A549 (cell line): ENCODE results near the gene RAB4B.

Source experiments
- HDAC2 ChIP-seq: fragments of 200-600 bp; sonication (generic); IDR thresholded peaks from 2 replicates; pipeline ENCODE4 v1.6.1; 2016
- POLR2A ChIP-seq: IDR thresholded peaks from 2 replicates; pipeline ENCODE4 v1.6.1; 2012; ENCODE audit warnings: mild to moderate bottlenecking, low read length
- RARB ChIP-seq: fragments of 250-450 bp; sonication (Bioruptor Pico); IDR thresholded peaks from 2 replicates; pipeline ENCODE4 v1.8.0; 2021; ENCODE audit warnings: mild to moderate bottlenecking, moderate library complexity
- SMC3 ChIP-seq: fragments of >200 bp; sonication (Bioruptor Twin); formaldehyde crosslinking; IDR thresholded peaks from 3 replicates; pipeline ENCODE4 v1.6.1; 2018; ENCODE audit warnings: inconsistent platforms
- TF ChIP-seq, protein P1 (sequence below): fragments of 200-600 bp; sonication (generic); IDR thresholded peaks from 2 replicates; pipeline ENCODE4 v1.6.1; 2016; ENCODE audit warnings: antibody characterized with exemption, mild to moderate bottlenecking, moderate library complexity
- TF ChIP-seq, protein P2 (sequence below): fragments of >200 bp; sonication (Bioruptor Twin); formaldehyde crosslinking; IDR thresholded peaks from 3 replicates; pipeline ENCODE4 v1.5.1; 2016

DNA sequence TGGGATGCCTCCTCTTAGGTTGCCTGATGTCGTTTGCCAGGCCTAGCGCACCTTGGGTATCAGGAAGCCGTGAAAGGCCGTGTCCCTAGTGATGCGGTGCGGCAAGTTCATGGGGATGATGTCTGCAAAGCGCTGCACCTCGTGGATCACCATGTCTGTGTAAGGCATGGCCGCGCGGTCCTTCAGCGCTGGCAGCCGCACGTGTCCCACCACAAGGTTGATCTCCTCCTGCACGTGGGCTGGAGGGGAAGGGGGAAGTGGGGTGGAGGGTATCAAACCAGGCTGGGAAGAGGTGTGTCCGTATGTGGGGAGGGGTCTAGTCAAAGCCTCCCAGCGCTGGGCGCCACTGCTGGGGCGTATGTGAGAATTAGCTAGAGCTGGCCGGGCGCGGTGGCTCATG lies 44.1 kb downstream of the RAB4B start:
- TF ChIP-seq SMC3 (no peak), POLR2A (no peak), HDAC2 (no peak), RARB (CRISPR knock-in tag) (no peak)
- TF ChIP-seq, protein P1, sequence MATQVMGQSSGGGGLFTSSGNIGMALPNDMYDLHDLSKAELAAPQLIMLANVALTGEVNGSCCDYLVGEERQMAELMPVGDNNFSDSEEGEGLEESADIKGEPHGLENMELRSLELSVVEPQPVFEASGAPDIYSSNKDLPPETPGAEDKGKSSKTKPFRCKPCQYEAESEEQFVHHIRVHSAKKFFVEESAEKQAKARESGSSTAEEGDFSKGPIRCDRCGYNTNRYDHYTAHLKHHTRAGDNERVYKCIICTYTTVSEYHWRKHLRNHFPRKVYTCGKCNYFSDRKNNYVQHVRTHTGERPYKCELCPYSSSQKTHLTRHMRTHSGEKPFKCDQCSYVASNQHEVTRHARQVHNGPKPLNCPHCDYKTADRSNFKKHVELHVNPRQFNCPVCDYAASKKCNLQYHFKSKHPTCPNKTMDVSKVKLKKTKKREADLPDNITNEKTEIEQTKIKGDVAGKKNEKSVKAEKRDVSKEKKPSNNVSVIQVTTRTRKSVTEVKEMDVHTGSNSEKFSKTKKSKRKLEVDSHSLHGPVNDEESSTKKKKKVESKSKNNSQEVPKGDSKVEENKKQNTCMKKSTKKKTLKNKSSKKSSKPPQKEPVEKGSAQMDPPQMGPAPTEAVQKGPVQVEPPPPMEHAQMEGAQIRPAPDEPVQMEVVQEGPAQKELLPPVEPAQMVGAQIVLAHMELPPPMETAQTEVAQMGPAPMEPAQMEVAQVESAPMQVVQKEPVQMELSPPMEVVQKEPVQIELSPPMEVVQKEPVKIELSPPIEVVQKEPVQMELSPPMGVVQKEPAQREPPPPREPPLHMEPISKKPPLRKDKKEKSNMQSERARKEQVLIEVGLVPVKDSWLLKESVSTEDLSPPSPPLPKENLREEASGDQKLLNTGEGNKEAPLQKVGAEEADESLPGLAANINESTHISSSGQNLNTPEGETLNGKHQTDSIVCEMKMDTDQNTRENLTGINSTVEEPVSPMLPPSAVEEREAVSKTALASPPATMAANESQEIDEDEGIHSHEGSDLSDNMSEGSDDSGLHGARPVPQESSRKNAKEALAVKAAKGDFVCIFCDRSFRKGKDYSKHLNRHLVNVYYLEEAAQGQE = no peak
- TF ChIP-seq, protein P2, sequence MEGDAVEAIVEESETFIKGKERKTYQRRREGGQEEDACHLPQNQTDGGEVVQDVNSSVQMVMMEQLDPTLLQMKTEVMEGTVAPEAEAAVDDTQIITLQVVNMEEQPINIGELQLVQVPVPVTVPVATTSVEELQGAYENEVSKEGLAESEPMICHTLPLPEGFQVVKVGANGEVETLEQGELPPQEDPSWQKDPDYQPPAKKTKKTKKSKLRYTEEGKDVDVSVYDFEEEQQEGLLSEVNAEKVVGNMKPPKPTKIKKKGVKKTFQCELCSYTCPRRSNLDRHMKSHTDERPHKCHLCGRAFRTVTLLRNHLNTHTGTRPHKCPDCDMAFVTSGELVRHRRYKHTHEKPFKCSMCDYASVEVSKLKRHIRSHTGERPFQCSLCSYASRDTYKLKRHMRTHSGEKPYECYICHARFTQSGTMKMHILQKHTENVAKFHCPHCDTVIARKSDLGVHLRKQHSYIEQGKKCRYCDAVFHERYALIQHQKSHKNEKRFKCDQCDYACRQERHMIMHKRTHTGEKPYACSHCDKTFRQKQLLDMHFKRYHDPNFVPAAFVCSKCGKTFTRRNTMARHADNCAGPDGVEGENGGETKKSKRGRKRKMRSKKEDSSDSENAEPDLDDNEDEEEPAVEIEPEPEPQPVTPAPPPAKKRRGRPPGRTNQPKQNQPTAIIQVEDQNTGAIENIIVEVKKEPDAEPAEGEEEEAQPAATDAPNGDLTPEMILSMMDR = no peak
